ENCODE results near the gene TEDC1. TPM values are rescaled to one million over a fixed set of nuclear protein-coding genes. Genes with fewer than 3 reads are reported as not detected.

Gene TEDC1
- total RNA-seq, 3 donors from 2014 or later: 4.9 to 7.8 (median 6.7) TPM

- Histone ChIP-seq H3K27ac (no peak overlapping the region), H3K4me1 (peaks cover under 1 to 4% of the 10 kb centered on the region in 2 donors), H3K27me3 (no peaks in the 10 kb centered on the region), H3K4me3 (no peak overlapping the region), H3K36me3 (no peaks in the 10 kb centered on the region), H3K9me3 (no peaks in the 10 kb centered on the region)
- intact Hi-C loops (cut with DNase I; ENCODE audit: low total_unique reads): no loop called here
- no peak for TF ChIP-seq POLR2A (IDR thresholded peaks at IDR 0.05)
- no peak for TF ChIP-seq POLR2AphosphoS5 (IDR thresholded peaks at IDR 0.05)
- no peak for TF ChIP-seq CTCF (IDR thresholded peaks at IDR 0.05)
- DNase-seq (ENCODE audit: low spot score in 2 of 2): no peak
Measured at GRCh38 chr14:105503935-105504692, 13.1 kb downstream of the TEDC1 start.

GRCh38 chr14:105505101-105505500 is 14.1 kb downstream of the TEDC1 start:
- no peaks in the 10 kb centered on the region for H3K9me3 ChIP-seq
- DNase-seq (ENCODE audit: low spot score in 2 of 2): no peak
- TF ChIP-seq POLR2AphosphoS5 (IDR thresholded peaks at IDR 0.05): no peak
- TF ChIP-seq CTCF (IDR thresholded peaks at IDR 0.05): no peak
- TF ChIP-seq POLR2A (IDR thresholded peaks at IDR 0.05): no peak
- no peaks in the 10 kb centered on the region for H3K4me1 ChIP-seq
- H3K36me3 ChIP-seq: no peaks in the 10 kb centered on the region
- H3K27me3 ChIP-seq: no peaks in the 10 kb centered on the region
- H3K4me3 ChIP-seq: no peak overlapping the region
- no peak overlapping the region for H3K27ac ChIP-seq
- intact Hi-C loops (cut with DNase I; ENCODE audit: low total_unique reads): no loop called here

GRCh38 chr14:105507247-105507646 is 16.2 kb downstream of the TEDC1 start:
- no peak for DNase-seq (ENCODE audit: low spot score in 2 of 2)
- Histone ChIP-seq H3K36me3 (no peaks in the 10 kb centered on the region), H3K4me1 (no peaks in the 10 kb centered on the region), H3K4me3 (no peak overlapping the region), H3K27ac (no peak overlapping the region), H3K27me3 (no peaks in the 10 kb centered on the region), H3K9me3 (no peaks in the 10 kb centered on the region)
- TF ChIP-seq POLR2AphosphoS5 (IDR thresholded peaks at IDR 0.05): no peak
- TF ChIP-seq POLR2A (IDR thresholded peaks at IDR 0.05): no peak
- TF ChIP-seq CTCF (IDR thresholded peaks at IDR 0.05): no peak
- intact Hi-C loops (cut with DNase I; ENCODE audit: low total_unique reads): no loop called here

- H3K36me3 ChIP-seq: no peaks in the 10 kb centered on the region
- no peak overlapping the region for H3K4me3 ChIP-seq
- no peaks in the 10 kb centered on the region for H3K27me3 ChIP-seq
- no peak for TF ChIP-seq POLR2AphosphoS5 (IDR thresholded peaks at IDR 0.05)
- no peak for TF ChIP-seq POLR2A (IDR thresholded peaks at IDR 0.05)
- no peak for TF ChIP-seq CTCF (IDR thresholded peaks at IDR 0.05)
- no peak for DNase-seq (ENCODE audit: low spot score in 2 of 2)
- H3K4me1 ChIP-seq: no peaks in the 10 kb centered on the region
- no peaks in the 10 kb centered on the region for H3K9me3 ChIP-seq
- H3K27ac ChIP-seq: no peak overlapping the region
- intact Hi-C loops (cut with DNase I; ENCODE audit: low total_unique reads): no loop called here
Measured at GRCh38 chr14:105508069-105508468, 17.0 kb downstream of the TEDC1 start.

GRCh38 chr14:105508601-105509000 is 17.6 kb downstream of the TEDC1 start:
- TF ChIP-seq POLR2AphosphoS5 (IDR thresholded peaks at IDR 0.05) (no peak), CTCF (IDR thresholded peaks at IDR 0.05) (no peak), POLR2A (IDR thresholded peaks at IDR 0.05) (no peak)
- Histone ChIP-seq H3K27ac (no peak overlapping the region), H3K9me3 (no peaks in the 10 kb centered on the region), H3K27me3 (no peaks in the 10 kb centered on the region), H3K4me3 (no peak overlapping the region), H3K4me1 (no peaks in the 10 kb centered on the region), H3K36me3 (no peaks in the 10 kb centered on the region)
- DNase-seq (ENCODE audit: low spot score in 2 of 2): no peak
- intact Hi-C loops (cut with DNase I; ENCODE audit: low total_unique reads): no loop called here

Data from breast epithelium (tissue), 4 donors.